ENCODE measurements around the gene DRGX.

DRGX gene

GRCh38 chr10:49320191-49320590 lies 75.7 kb downstream of the DRGX start:
- no peak for DNase-seq (ENCODE audit: low read depth)
- no peak for TF ChIP-seq CTCF (IDR thresholded peaks at IDR 0.05; ENCODE audit: control insufficient read depth, insufficient read depth, low read depth, low read length, missing control alignments)
- H3K4me3 ChIP-seq (ENCODE audit: control insufficient read depth, low read depth, low read length): no peak overlapping the region

- no peak for DNase-seq (ENCODE audit: low read depth)
- no peak overlapping the region for H3K4me3 ChIP-seq (ENCODE audit: control insufficient read depth, low read depth, low read length)
- TF ChIP-seq CTCF (IDR thresholded peaks at IDR 0.05; ENCODE audit: control insufficient read depth, insufficient read depth, low read depth, low read length, missing control alignments): no peak
These were observed 76.7 kb downstream of the DRGX start for GRCh38 chr10:49319206-49319605.

- H3K4me3 ChIP-seq (ENCODE audit: control insufficient read depth, low read depth, low read length): no peak overlapping the region
- TF ChIP-seq CTCF (IDR thresholded peaks at IDR 0.05; ENCODE audit: control insufficient read depth, insufficient read depth, low read depth, low read length, missing control alignments): no peak
- no peak for DNase-seq (ENCODE audit: low read depth)
These were observed 77.1 kb downstream of the DRGX start for GRCh38 chr10:49318755-49319154.

DNA sequence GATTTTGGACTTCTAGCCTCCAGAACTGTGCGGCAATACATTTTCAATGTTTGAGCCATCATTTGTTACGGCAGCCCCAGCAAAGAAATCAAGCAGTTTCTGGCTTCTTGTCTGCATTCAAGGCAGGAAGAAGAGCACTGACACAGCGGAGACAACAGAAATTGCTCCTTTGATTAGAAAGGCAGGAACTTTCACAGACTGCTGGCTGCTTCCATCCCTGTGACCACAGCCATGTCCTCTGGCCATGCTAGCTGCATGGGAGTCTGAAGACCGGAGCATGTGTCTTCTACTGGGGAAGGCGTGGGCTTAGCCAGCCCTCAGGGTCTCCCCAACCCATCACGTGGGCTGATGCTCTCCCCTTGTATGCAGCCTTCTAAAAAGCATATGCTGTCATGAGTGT lies 77.9 kb downstream of the DRGX start:
- no peak for DNase-seq (ENCODE audit: low read depth)
- H3K4me3 ChIP-seq (ENCODE audit: control insufficient read depth, low read depth, low read length): no peak overlapping the region
- TF ChIP-seq CTCF (IDR thresholded peaks at IDR 0.05; ENCODE audit: control insufficient read depth, insufficient read depth, low read depth, low read length, missing control alignments): no peak

GRCh38 chr10:49314806-49315205 lies 81.1 kb downstream of the DRGX start:
- TF ChIP-seq CTCF (IDR thresholded peaks at IDR 0.05; ENCODE audit: control insufficient read depth, insufficient read depth, low read depth, low read length, missing control alignments): no peak
- no peak for DNase-seq (ENCODE audit: low read depth)
- no peak overlapping the region for H3K4me3 ChIP-seq (ENCODE audit: control insufficient read depth, low read depth, low read length)

Data from AG09309 (cell line).